ENCODE results near the gene CFAP43. TPM values are rescaled to one million over a fixed set of nuclear protein-coding genes. Genes with fewer than 3 reads are reported as not detected.

The CFAP43 gene
- total RNA-seq, 1 donor from 2014 or later, result 0.25 TPM

DNA sequence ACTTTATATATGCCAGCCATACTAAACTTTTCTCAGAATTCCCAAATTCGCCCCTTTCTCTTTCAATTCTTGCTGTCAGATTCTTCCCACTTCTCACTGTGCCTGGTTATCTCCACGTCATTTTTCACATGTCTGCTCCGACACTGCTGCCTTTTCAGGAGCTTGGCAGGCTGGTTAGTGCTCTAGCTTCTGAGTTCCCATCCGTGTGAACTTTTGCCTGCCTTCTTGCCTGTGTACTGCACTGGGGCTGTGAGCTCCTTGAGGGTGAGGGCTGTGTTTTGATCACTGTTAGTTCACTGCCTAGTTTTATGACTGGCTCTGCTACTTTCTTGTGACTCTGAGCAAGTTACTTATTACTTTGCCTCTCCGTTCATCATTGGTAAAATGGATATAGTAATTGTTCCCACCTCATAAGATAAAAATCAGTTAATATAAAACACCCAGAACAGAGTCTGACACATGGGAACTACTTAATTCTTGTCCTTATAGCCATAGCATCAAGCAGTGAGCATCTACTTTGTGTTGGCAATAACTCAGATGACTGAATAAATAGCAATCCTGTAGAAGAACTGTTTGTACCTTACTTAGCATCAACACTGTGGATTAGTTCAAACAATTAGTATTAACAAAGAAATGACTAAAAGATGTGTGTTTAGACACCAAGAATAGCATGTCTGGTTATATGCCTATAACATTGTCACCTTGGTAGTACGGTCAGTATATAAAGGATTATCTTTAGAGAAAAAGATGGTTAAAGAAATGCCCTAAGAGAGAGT is 28.0 kb upstream of the CFAP43 start:
- Histone ChIP-seq H3K9me3 (no peaks in the 10 kb centered on the region), H3K27ac (peak overlapping the region; percentile 61), H3K4me1 (peaks cover 68% of the 10 kb centered on the region), H3K27me3 (no peaks in the 10 kb centered on the region), H3K36me3 (peaks cover 0 to 71% of the 10 kb centered on the region in 2 donors), H3K4me3 (no peak overlapping the region)
- DNase-seq (ENCODE audit: extremely low spot score in 2 of 2), result no peak
- no peak for TF ChIP-seq POLR2AphosphoS5 (IDR thresholded peaks at IDR 0.05; ENCODE audit: insufficient read depth in 1 of 2, low read depth in 1 of 2)
- no peak for TF ChIP-seq POLR2A (IDR thresholded peaks at IDR 0.05)
- TF ChIP-seq, protein P1, sequence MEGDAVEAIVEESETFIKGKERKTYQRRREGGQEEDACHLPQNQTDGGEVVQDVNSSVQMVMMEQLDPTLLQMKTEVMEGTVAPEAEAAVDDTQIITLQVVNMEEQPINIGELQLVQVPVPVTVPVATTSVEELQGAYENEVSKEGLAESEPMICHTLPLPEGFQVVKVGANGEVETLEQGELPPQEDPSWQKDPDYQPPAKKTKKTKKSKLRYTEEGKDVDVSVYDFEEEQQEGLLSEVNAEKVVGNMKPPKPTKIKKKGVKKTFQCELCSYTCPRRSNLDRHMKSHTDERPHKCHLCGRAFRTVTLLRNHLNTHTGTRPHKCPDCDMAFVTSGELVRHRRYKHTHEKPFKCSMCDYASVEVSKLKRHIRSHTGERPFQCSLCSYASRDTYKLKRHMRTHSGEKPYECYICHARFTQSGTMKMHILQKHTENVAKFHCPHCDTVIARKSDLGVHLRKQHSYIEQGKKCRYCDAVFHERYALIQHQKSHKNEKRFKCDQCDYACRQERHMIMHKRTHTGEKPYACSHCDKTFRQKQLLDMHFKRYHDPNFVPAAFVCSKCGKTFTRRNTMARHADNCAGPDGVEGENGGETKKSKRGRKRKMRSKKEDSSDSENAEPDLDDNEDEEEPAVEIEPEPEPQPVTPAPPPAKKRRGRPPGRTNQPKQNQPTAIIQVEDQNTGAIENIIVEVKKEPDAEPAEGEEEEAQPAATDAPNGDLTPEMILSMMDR (IDR thresholded peaks at IDR 0.05), result no peak
- intact Hi-C loops (cut with DNase I), result no loop called here

DNA sequence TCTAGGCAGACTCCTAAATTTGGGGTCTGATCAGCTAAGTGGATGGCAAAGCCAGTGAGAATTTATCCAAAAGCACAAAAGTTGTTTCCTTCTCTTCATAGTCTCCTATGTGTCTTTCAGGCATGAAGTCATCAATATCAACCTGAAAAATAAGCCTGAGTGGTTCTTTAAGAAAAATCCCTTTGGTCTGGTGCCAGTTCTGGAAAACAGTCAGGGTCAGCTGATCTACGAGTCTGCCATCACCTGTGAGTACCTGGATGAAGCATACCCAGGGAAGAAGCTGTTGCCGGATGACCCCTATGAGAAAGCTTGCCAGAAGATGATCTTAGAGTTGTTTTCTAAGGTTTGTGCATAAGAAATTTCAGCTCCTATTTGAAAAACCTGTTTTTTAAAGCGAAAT is 27.3 kb upstream of the CFAP43 start:
- Histone ChIP-seq H3K27ac (peak overlapping the region; percentile 61), H3K4me1 (peaks cover 69% of the 10 kb centered on the region), H3K4me3 (no peak overlapping the region), H3K27me3 (no peaks in the 10 kb centered on the region), H3K9me3 (no peaks in the 10 kb centered on the region), H3K36me3 (peaks cover 0 to 65% of the 10 kb centered on the region in 2 donors)
- TF ChIP-seq POLR2A (IDR thresholded peaks at IDR 0.05), result no peak
- TF ChIP-seq, protein P1 (IDR thresholded peaks at IDR 0.05), result no peak
- no peak for TF ChIP-seq POLR2AphosphoS5 (IDR thresholded peaks at IDR 0.05; ENCODE audit: insufficient read depth in 1 of 2, low read depth in 1 of 2)
- DNase-seq (ENCODE audit: extremely low spot score in 2 of 2), result no peak
- intact Hi-C loops (cut with DNase I), result no loop called here

DNA sequence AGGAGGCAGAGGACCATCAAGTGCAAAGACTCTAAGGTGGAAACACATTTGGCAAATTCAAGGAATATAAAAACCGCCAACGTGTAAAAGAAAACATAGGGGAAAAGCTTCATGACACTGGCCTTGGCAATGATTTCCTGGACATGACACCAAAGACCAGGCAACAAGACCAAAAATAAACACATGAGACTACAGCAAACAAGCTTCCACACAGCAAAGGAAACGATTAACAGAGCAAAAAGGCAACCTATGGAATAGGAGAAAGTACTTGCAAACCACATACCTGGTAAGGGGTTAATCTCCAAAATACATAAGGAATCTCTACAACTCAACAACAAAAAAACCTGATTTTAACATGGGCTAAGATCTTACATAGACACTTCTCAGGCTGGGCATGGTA is 26.0 kb upstream of the CFAP43 start:
- peaks cover 79% of the 10 kb centered on the region for H3K4me1 ChIP-seq
- H3K36me3 ChIP-seq, result peaks cover 0 to 56% of the 10 kb centered on the region in 2 donors
- no peak for DNase-seq (ENCODE audit: extremely low spot score in 2 of 2)
- no peaks in the 10 kb centered on the region for H3K9me3 ChIP-seq
- H3K27ac ChIP-seq, result peak overlapping the region; percentile 3
- TF ChIP-seq, protein P1 (IDR thresholded peaks at IDR 0.05), result no peak
- TF ChIP-seq POLR2A (IDR thresholded peaks at IDR 0.05) (no peak), POLR2AphosphoS5 (IDR thresholded peaks at IDR 0.05; ENCODE audit: insufficient read depth in 1 of 2, low read depth in 1 of 2) (no peak)
- H3K4me3 ChIP-seq, result no peak overlapping the region
- intact Hi-C loops (cut with DNase I), result no loop called here
- H3K27me3 ChIP-seq, result no peaks in the 10 kb centered on the region

DNA sequence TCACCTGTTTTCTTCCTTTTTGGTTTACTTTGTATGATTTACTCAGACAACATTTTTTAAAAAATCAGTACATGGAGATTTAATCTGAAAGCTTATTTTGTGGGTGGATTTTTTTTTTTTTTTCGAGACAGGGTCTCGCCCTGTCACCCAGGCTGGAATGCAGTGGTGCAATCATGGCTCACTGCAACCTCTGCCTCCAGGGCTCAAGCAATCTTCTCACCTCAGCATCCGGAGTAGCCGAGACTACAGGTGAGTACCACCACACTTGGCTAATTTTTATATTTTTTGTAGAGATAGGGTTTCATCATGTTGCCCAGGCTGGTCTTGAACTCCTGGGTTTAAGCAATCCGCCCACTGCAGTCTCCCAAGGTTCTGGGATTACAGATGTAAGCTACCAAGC is 25.1 kb upstream of the CFAP43 start:
- peaks cover 0 to 47% of the 10 kb centered on the region in 2 donors for H3K36me3 ChIP-seq
- no peak overlapping the region for H3K4me3 ChIP-seq
- no peak overlapping the region for H3K27ac ChIP-seq
- peaks cover 76% of the 10 kb centered on the region for H3K4me1 ChIP-seq
- no peak for DNase-seq (ENCODE audit: extremely low spot score in 2 of 2)
- intact Hi-C loops (cut with DNase I), result no loop called here
- no peaks in the 10 kb centered on the region for H3K27me3 ChIP-seq
- TF ChIP-seq, protein P1 (IDR thresholded peaks at IDR 0.05), result no peak
- TF ChIP-seq POLR2A (IDR thresholded peaks at IDR 0.05) (no peak), POLR2AphosphoS5 (IDR thresholded peaks at IDR 0.05; ENCODE audit: insufficient read depth in 1 of 2, low read depth in 1 of 2) (no peak)
- H3K9me3 ChIP-seq, result no peaks in the 10 kb centered on the region

DNA sequence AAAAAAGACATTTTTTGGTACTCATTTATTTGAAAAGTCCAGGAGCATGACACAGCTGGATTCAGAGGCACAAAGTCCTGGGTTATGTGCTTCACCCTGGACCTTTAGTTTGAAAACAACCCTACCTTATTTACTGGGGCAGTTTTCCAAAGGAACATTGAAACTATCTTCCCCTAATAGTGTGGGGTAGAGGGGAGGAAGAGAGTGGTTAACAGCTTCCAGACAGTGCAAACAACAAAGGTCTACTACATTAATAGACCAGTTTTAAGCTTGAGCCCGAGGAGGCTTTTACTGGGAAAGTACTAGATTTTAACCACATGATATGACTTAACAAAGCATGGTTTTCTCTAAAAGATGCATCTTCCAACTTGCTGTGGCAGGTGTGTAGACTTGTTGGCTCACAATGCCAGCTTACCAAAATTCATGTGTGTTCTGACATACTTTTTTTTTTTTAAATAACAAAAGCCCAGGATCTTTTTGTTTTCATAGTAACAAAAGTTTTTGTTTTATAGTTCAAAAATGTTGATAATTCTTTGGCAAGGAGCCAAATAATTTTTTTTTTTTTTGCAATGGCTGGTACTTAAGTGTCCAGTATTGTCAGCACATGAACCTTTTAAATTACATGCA is 24.3 kb upstream of the CFAP43 start:
- DNase-seq (ENCODE audit: extremely low spot score in 2 of 2), result no peak
- peak overlapping the region; percentile 98 for H3K27ac ChIP-seq
- no peaks in the 10 kb centered on the region for H3K27me3 ChIP-seq
- peaks cover 69% of the 10 kb centered on the region for H3K4me1 ChIP-seq
- peaks cover 0 to 39% of the 10 kb centered on the region in 2 donors for H3K36me3 ChIP-seq
- H3K9me3 ChIP-seq, result no peaks in the 10 kb centered on the region
- peak overlapping the region; percentile 97 to 98 for H3K4me3 ChIP-seq
- TF ChIP-seq POLR2A (IDR thresholded peaks at IDR 0.05), result no peak
- TF ChIP-seq, protein P1 (IDR thresholded peaks at IDR 0.05), result no peak
- TF ChIP-seq POLR2AphosphoS5 (IDR thresholded peaks at IDR 0.05; ENCODE audit: insufficient read depth in 1 of 2, low read depth in 1 of 2), result no peak
- intact Hi-C loops (cut with DNase I), result no loop called here
